ENCODE data around the gene HDDC2.

- peak; percentile 58 to 90 (median 78) for TF ChIP-seq CTCF (IDR thresholded peaks at IDR 0.05)
- no peak for TF ChIP-seq POLR2A (IDR thresholded peaks at IDR 0.05)
Measured at GRCh38 chr6:125310994-125311649, 9.4 kb upstream of the HDDC2 start.
